Mammary epithelial cell (primary cell): ENCODE data around the gene PUSL1.

Experiments
- CTCF ChIP-seq, 2 donors: IDR thresholded peaks in 1 of 2; conservative IDR thresholded peaks in 1 of 2; 2 replicates each; pipeline ENCODE4 v1.5.1; 2011 to 2012; ENCODE audit warnings: inconsistent platforms in 2 of 2, low read length in 2 of 2, mild to moderate bottlenecking in 2 of 2, control low read depth in 1 of 2, low read depth in 1 of 2; ENCODE audit not compliant: insufficient read depth in 1 of 2; ENCODE audit errors: extremely low read depth in 1 of 2
- EZH2 ChIP-seq: IDR thresholded peaks from 2 replicates; pipeline ENCODE4 v1.6.1; 2012; ENCODE audit warnings: low read length, inconsistent platforms, borderline replicate concordance

DNA sequence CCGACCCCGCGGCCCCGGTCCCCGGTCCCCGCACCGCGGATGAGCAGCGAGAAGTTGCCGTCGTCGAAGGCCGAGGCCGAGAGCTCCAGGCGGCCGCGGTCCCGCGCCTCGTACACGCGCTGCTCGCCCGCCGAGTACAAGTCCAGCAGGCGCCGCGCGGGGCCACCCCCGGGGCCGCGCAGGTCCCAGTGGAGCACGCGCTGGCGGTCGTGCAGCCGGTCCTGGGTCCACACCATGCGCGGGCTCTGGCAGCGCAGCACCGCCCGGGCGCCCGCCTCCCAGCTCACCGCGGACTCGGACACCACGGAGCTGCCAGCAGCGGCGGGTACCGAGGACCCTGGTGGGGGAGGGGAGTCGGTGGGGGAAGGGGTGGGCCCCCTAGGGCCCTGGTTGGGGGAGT is 47.0 kb downstream of the PUSL1 start:
- TF ChIP-seq CTCF (conservative IDR thresholded peaks at IDR 0.05 in 1 of 2, IDR thresholded peaks at IDR 0.05 in 1 of 2; ENCODE audit: extremely low read depth in 1 of 2, insufficient read depth in 1 of 2, low read depth in 1 of 2, low read length in 2 of 2) (no peak), EZH2 (no peak)
